H1 (cell line): ENCODE measurements around the gene RFK. TPM values are rescaled to one million over a fixed set of nuclear protein-coding genes. Genes with fewer than 3 reads are reported as not detected.

Experiments used
- CTCF ChIA-PET: fragments of 300-600 bp; sonication (Branson Sonifier 250); formaldehyde crosslinking; loops from one replicate; lab custom pipeline; 2021; ENCODE audit not compliant: partially characterized antibody; lab: Charles Lee
- POLR2A ChIA-PET: fragments of 300-600 bp; sonication (Branson Sonifier 250); formaldehyde crosslinking; loops from one replicate; lab custom pipeline; 2021; ENCODE audit warnings: inconsistent platforms; ENCODE audit not compliant: partially characterized antibody; lab: Charles Lee
- DNase-seq, 2 experiments: peaks; one replicate each; pipeline versions ENCODE4 v3.0.0 to v3.0.0-alpha.2; 2010 to 2022; ENCODE audit warnings: low spot score in 2 of 2, low read depth in 1 of 2, mixed read lengths in 1 of 2
- FAIRE-seq: peaks from 2 replicates; lab custom pipeline; 2011; peaks lifted over from hg19 to GRCh38; lab: Jason Lieb, UNC
- H2AFZ ChIP-seq: 2 replicates; pipeline ENCODE4 v1.8.1; 2012; ENCODE audit warnings: low read length, inconsistent platforms
- H2AK5ac ChIP-seq: 2 replicates; pipeline ENCODE4 v1.6.1; 2013; ENCODE audit warnings: low read depth, low read length
- H2BK120ac ChIP-seq: replicated peaks from 2 replicates; pipeline ENCODE3; 2013; ENCODE audit warnings: low read depth, low read length, inconsistent platforms
- H2BK12ac ChIP-seq: 2 replicates; pipeline ENCODE4 v1.6.1; 2013; ENCODE audit warnings: low read depth, low read length
- H2BK15ac ChIP-seq: 2 replicates; pipeline ENCODE4 v1.6.1; 2013; ENCODE audit warnings: low read length
- H2BK20ac ChIP-seq: 2 replicates; pipeline ENCODE4 v1.6.1; 2013; ENCODE audit warnings: low read length
- H2BK5ac ChIP-seq: 2 replicates; pipeline ENCODE4 v1.6.1; 2013; ENCODE audit warnings: low read depth, low read length
- H3K14ac ChIP-seq: 2 replicates; pipeline ENCODE4 v1.6.1; 2013; ENCODE audit warnings: inconsistent platforms; ENCODE audit not compliant: insufficient read length
- H3K18ac ChIP-seq: 2 replicates; pipeline ENCODE4 v1.6.1; 2013; ENCODE audit warnings: low read length; ENCODE audit errors: extremely low read depth
- H3K23ac ChIP-seq: 2 replicates; pipeline ENCODE4 v1.6.1; 2013; ENCODE audit warnings: inconsistent platforms; ENCODE audit not compliant: insufficient read length
- H3K23me2 ChIP-seq: 2 replicates; pipeline ENCODE4 v1.6.1; 2013; ENCODE audit warnings: low read depth, low read length
- H3K27ac ChIP-seq: 2 replicates; pipeline ENCODE4 v1.6.1; 2011; ENCODE audit warnings: low read depth, low read length, inconsistent platforms
- H3K27me3 ChIP-seq, 4 experiments: replicated peaks in 1 of 4; 1 replicate in 1 of 4; 2 replicates in 3 of 4; pipeline versions ENCODE4 v1.6.1 to v1.8.1; 2011 to 2013; ENCODE audit warnings: low read length in 3 of 4, mild to moderate bottlenecking in 3 of 4, inconsistent platforms in 2 of 4, mixed read lengths in 2 of 4, moderate library complexity in 1 of 4; ENCODE audit not compliant: control insufficient read depth in 3 of 4, insufficient read depth in 3 of 4; ENCODE audit errors: extremely low read depth in 1 of 4
- H3K36me3 ChIP-seq, 4 experiments: 2 replicates each; pipeline versions ENCODE4 v1.6.1 to v1.8.1; 2011 to 2013; ENCODE audit warnings: mild to moderate bottlenecking in 4 of 4, low read length in 3 of 4, moderate library complexity in 2 of 4, control low read depth in 1 of 4, inconsistent platforms in 1 of 4; ENCODE audit not compliant: insufficient read depth in 4 of 4, control insufficient read depth in 2 of 4
- H3K4ac ChIP-seq: replicated peaks from 2 replicates; pipeline ENCODE3; 2013; ENCODE audit warnings: low read length, low read depth, mixed read lengths, inconsistent platforms; ENCODE audit not compliant: insufficient read length
- H3K4me1 ChIP-seq, 4 experiments: replicated peaks in 1 of 4; 1 replicate in 1 of 4; 2 replicates in 3 of 4; pipeline versions ENCODE4 v1.6.1 to v1.8.1; 2011 to 2013; ENCODE audit warnings: low read length in 3 of 4, inconsistent platforms in 2 of 4, mixed read lengths in 1 of 4; ENCODE audit not compliant: insufficient read depth in 4 of 4, control insufficient read depth in 3 of 4
- H3K4me2 ChIP-seq, 2 experiments: 2 replicates each; pipeline versions ENCODE4 v1.6.1 to v1.8.1; 2011 to 2013; ENCODE audit warnings: low read depth in 2 of 2, low read length in 2 of 2, control low read depth in 1 of 2, inconsistent platforms in 1 of 2, mild to moderate bottlenecking in 1 of 2; ENCODE audit not compliant: insufficient read depth in 1 of 2
- H3K4me3 ChIP-seq, 4 experiments: fragments of 200-600, 300-600 bp in 1 of 4; sonication (generic), shearing (Covaris generic), sonication (Bioruptor Twin) in 1 of 4; 2 replicates each; pipeline versions ENCODE4 v1.5.1 to v1.8.1; 2011 to 2016; ENCODE audit warnings: low read length in 4 of 4, low read depth in 3 of 4, control low read depth in 2 of 4, inconsistent platforms in 2 of 4, mild to moderate bottlenecking in 2 of 4, mixed read lengths in 1 of 4, moderate library complexity in 1 of 4; ENCODE audit not compliant: insufficient read depth in 2 of 4; ENCODE audit errors: extremely low read depth in 1 of 4
- H3K56ac ChIP-seq: replicated peaks from 2 replicates; pipeline ENCODE3; 2013; ENCODE audit warnings: low read depth, mild to moderate bottlenecking, mixed read lengths, low read length, inconsistent platforms; ENCODE audit not compliant: insufficient read length
- H3K79me1 ChIP-seq: 2 replicates; pipeline ENCODE4 v1.6.1; 2013; ENCODE audit warnings: low read depth, low read length, control low read depth
- H3K79me2 ChIP-seq, 2 experiments: 2 replicates each; pipeline versions ENCODE4 v1.6.1 to v1.8.1; 2012 to 2013; ENCODE audit warnings: low read length in 2 of 2, mild to moderate bottlenecking in 2 of 2, inconsistent platforms in 1 of 2; ENCODE audit not compliant: insufficient read depth in 2 of 2, control insufficient read depth in 1 of 2
- H3K9ac ChIP-seq, 4 experiments: replicated peaks in 1 of 4; 1 replicate in 1 of 4; 2 replicates in 3 of 4; pipeline versions ENCODE4 v1.6.1 to v1.8.1; 2011 to 2013; ENCODE audit warnings: low read depth in 3 of 4, low read length in 3 of 4, control low read depth in 2 of 4, mild to moderate bottlenecking in 2 of 4, moderate library complexity in 2 of 4, inconsistent platforms in 1 of 4; ENCODE audit errors: extremely low read depth in 1 of 4
- H3K9me3 ChIP-seq, 2 experiments: 2 replicates each; pipeline versions ENCODE4 v1.6.1 to v1.8.1; 2012 to 2013; ENCODE audit warnings: mild to moderate bottlenecking in 2 of 2, moderate library complexity in 2 of 2, control low read depth in 1 of 2, inconsistent platforms in 1 of 2, low read depth in 1 of 2, low read length in 1 of 2, mixed read lengths in 1 of 2; ENCODE audit not compliant: insufficient read depth in 2 of 2
- H4K20me1 ChIP-seq, 2 experiments: replicated peaks in 1 of 2; 2 replicates each; pipeline versions ENCODE3 to v1.8.1; 2011 to 2013; ENCODE audit warnings: inconsistent platforms in 2 of 2, low read length in 2 of 2, mild to moderate bottlenecking in 1 of 2; ENCODE audit not compliant: insufficient read depth in 2 of 2, control insufficient read depth in 1 of 2
- H4K5ac ChIP-seq: 2 replicates; pipeline ENCODE4 v1.6.1; 2013; ENCODE audit warnings: low read length, low read depth, mixed read lengths, inconsistent platforms; ENCODE audit not compliant: insufficient read length
- H4K8ac ChIP-seq: 2 replicates; pipeline ENCODE4 v1.8.0; 2013; ENCODE audit warnings: mild to moderate bottlenecking, moderate library complexity, low read length, inconsistent platforms; ENCODE audit not compliant: insufficient read depth; ENCODE audit errors: extremely low read depth
- H4K91ac ChIP-seq: replicated peaks from 2 replicates; pipeline ENCODE3; 2013; ENCODE audit warnings: low read length, mixed read lengths, inconsistent platforms; ENCODE audit not compliant: insufficient read length
- EP300 ChIP-seq, 2 experiments: IDR thresholded peaks; 1 replicate in 1 of 2; 2 replicates in 1 of 2; pipeline ENCODE4 v1.6.1; 2011 to 2012; ENCODE audit warnings: low read depth in 2 of 2, low read length in 2 of 2, mild to moderate bottlenecking in 2 of 2, borderline replicate concordance in 1 of 2, inconsistent platforms in 1 of 2, moderate library complexity in 1 of 2
- KDM4A ChIP-seq: IDR thresholded peaks from one replicate; pipeline ENCODE4 v1.7.1; 2012; ENCODE audit warnings: low read depth, mild to moderate bottlenecking, moderate library complexity, low read length, inconsistent platforms; ENCODE audit not compliant: severe bottlenecking
- RBBP5 ChIP-seq: IDR thresholded peaks from 2 replicates; pipeline ENCODE4 v1.7.1; 2012; ENCODE audit warnings: low read depth, mild to moderate bottlenecking, inconsistent platforms, low read length, moderate library complexity, borderline replicate concordance
- SP1 ChIP-seq: IDR thresholded peaks from 2 replicates; pipeline ENCODE4 v1.6.1; 2011; ENCODE audit warnings: low read depth, low read length
- SRF ChIP-seq: IDR thresholded peaks from 2 replicates; pipeline ENCODE4 v1.6.1; 2011; ENCODE audit warnings: mild to moderate bottlenecking, low read depth, low read length, moderate library complexity
- WGBS, 2 experiments: shearing (Covaris generic) in 1 of 2; methylation state at CpG; one replicate each; pipeline versions ENCODE4 v1.1.6 to v1.1.7; 2013 to 2015; ENCODE audit warnings: low lambda C conversion rate in 2 of 2, mixed read lengths in 2 of 2, inconsistent platforms in 1 of 2, low coverage in 1 of 2, missing lambda C conversion rate in 1 of 2; ENCODE audit not compliant: insufficient replicate concordance in 2 of 2, insufficient coverage in 1 of 2, insufficient read length in 1 of 2; ENCODE audit errors: extremely low coverage in 1 of 2, missing lambda C conversion rate in 1 of 2; 5-methylcytosine and 5-hydroxymethylcytosine counted together
- polyA plus RNA-seq, 7 experiments: library from polyadenylated mRNA; depleted of rRNA in 3 of 7; stranded (reverse) in 5 of 7; unstranded in 2 of 7; fragments of >200 nt in 5 of 7; fragments of 200-250 nt in 2 of 7; gene quantifications; 1 replicate in 5 of 7; 2 replicates in 1 of 7; 4 replicates in 1 of 7; pipeline versions ENCODE4 v1.2.1 to v1.2.3, GENCODE V29; 2011 to 2013; ENCODE audit warnings: missing spikeins in 2 of 7, mixed read lengths in 2 of 7
- total RNA-seq: library from RNA; stranded (reverse); fragmentation: NEBNext Ultra II Directional; extraction: Animal tissue kit (Norgen Biotek cat#: 25700); gene quantifications from 2 replicates; pipeline ENCODE4 v1.2.1, GENCODE V29; 2021

The RFK gene
- total and polyA plus RNA-seq, 2 of the 8 experiments (the other 6 are each of a cell fraction or from before 2014, with no cell fraction given): 4.3 to 10.6 TPM

GRCh38 chr9:76359766-76360165 is 34.5 kb downstream of the RFK start:
- CTCF ChIA-PET: interaction anchor here (0.6 to 2.2 kb wide), 4 partner anchors 9 to 1055 kb away, joined by 3 to 5 read pairs (median 4); no protein-coding TSS in a partner anchor
- POLR2A ChIA-PET: no interaction called here

More at GRCh38 chr9:76359766-76360165, 34.5 kb downstream of the RFK start:
- Histone ChIP-seq H3K9ac (no peak overlapping the region), H2AK5ac (no peak overlapping the region), H3K4ac (no peak overlapping the region), H3K4me2 (no peak overlapping the region), H2BK20ac (no peak overlapping the region), H3K27me3 (no peaks in the 10 kb centered on the region), H3K79me2 (no peaks in the 10 kb centered on the region), H3K4me1 (no peaks in the 10 kb centered on the region), H2BK5ac (no peak overlapping the region), H2BK12ac (no peak overlapping the region), H3K14ac (no peak overlapping the region), H3K9me3 (no peaks in the 10 kb centered on the region), H3K36me3 (no peaks in the 10 kb centered on the region), H4K8ac (no peak overlapping the region), H3K56ac (no peak overlapping the region), H3K4me3 (no peak overlapping the region), H4K91ac (no peak overlapping the region), H3K23ac (no peak overlapping the region), H3K23me2 (no peaks in the 10 kb centered on the region), H2BK15ac (no peak overlapping the region), H4K20me1 (no peaks in the 10 kb centered on the region), H3K27ac (no peak overlapping the region), H4K5ac (no peak overlapping the region), H3K79me1 (no peaks in the 10 kb centered on the region), H3K18ac (no peak overlapping the region), H2BK120ac (no peak overlapping the region), H2AFZ (no peak overlapping the region)
- 86% methylated on average over 2 of the region's 2 CpGs; no CpG with 5 or more reads in 1 of the 2 experiments for WGBS, 2 experiments
- no peak for FAIRE-seq
- TF ChIP-seq RBBP5 (no peak), SP1 (no peak), SRF (no peak), KDM4A (no peak), EP300 (IDR thresholded peaks at IDR 0.05; ENCODE audit: borderline replicate concordance in 1 of 2, low read depth in 2 of 2, low read length in 2 of 2) (no peak)
- no peak for DNase-seq
